Fibroblast of lung (primary cell): Measurements from ENCODE around the gene IL16. TPM values are rescaled to one million over a fixed set of nuclear protein-coding genes. Genes with fewer than 3 reads are reported as not detected.

Experiments used
- DNase-seq, 2 donors: peaks; one replicate each; pipeline versions ENCODE4 v3.0.0 to v3.0.0-alpha.2; 2010; ENCODE audit warnings: low read depth in 2 of 2
- H2AFZ ChIP-seq: 2 replicates; pipeline ENCODE4 v1.5.1; 2012; ENCODE audit warnings: low read length, control low read depth, inconsistent platforms
- H3K27ac ChIP-seq: 2 replicates; pipeline ENCODE4 v1.5.1; 2011; ENCODE audit warnings: low read length, control low read depth; ENCODE audit not compliant: insufficient read depth
- H3K27me3 ChIP-seq: 2 replicates; pipeline ENCODE4 v1.5.1; 2011; ENCODE audit warnings: mild to moderate bottlenecking, low read length; ENCODE audit not compliant: control insufficient read depth, insufficient read depth
- H3K36me3 ChIP-seq: 2 replicates; pipeline ENCODE4 v1.5.1; 2011; ENCODE audit warnings: low read length; ENCODE audit not compliant: control insufficient read depth, insufficient read depth
- H3K4me1 ChIP-seq: 2 replicates; pipeline ENCODE4 v1.5.1; 2011; ENCODE audit warnings: low read length; ENCODE audit not compliant: control insufficient read depth, insufficient read depth; ENCODE audit errors: extremely low read depth
- H3K4me2 ChIP-seq: 2 replicates; pipeline ENCODE4 v1.5.1; 2011; ENCODE audit warnings: low read length, control low read depth; ENCODE audit not compliant: insufficient read depth; ENCODE audit errors: extremely low read depth
- H3K4me3 ChIP-seq, 4 experiments: fragments of 200-600 bp in 1 of 4; sonication (generic) in 1 of 4; replicated peaks in 1 of 4; 2 replicates each; pipeline ENCODE4 v1.5.1; 2011 to 2016; ENCODE audit warnings: low read length in 4 of 4, low read depth in 3 of 4, mild to moderate bottlenecking in 3 of 4, control low read depth in 2 of 4, inconsistent platforms in 1 of 4, mixed read lengths in 1 of 4; ENCODE audit not compliant: insufficient read depth in 1 of 4; ENCODE audit errors: control extremely low read depth in 1 of 4
- H3K79me2 ChIP-seq: 2 replicates; pipeline ENCODE4 v1.5.1; 2012; ENCODE audit warnings: mild to moderate bottlenecking, low read length, inconsistent platforms; ENCODE audit not compliant: control insufficient read depth, insufficient read depth
- H3K9ac ChIP-seq: 2 replicates; pipeline ENCODE4 v1.5.1; 2011; ENCODE audit warnings: mild to moderate bottlenecking, low read length, control low read depth; ENCODE audit not compliant: insufficient read depth
- H3K9me3 ChIP-seq: 2 replicates; pipeline ENCODE4 v1.5.1; 2012; ENCODE audit warnings: low read depth, low read length; ENCODE audit not compliant: control insufficient read depth, insufficient read depth
- H4K20me1 ChIP-seq: 2 replicates; pipeline ENCODE4 v1.5.1; 2011; ENCODE audit warnings: low read length; ENCODE audit not compliant: control insufficient read depth, insufficient read depth; ENCODE audit errors: extremely low read depth
- CTCF ChIP-seq, 2 donors: IDR thresholded peaks in 1 of 2; conservative IDR thresholded peaks in 1 of 2; 1 replicate in 1 of 2; 2 replicates in 1 of 2; pipeline ENCODE4 v1.5.1; 2011 to 2012; ENCODE audit warnings: low read length in 2 of 2, control low read depth in 1 of 2, inconsistent platforms in 1 of 2, low read depth in 1 of 2, mild to moderate bottlenecking in 1 of 2
- EZH2 ChIP-seq: IDR thresholded peaks from 2 replicates; pipeline ENCODE4 v1.5.1; 2012; ENCODE audit warnings: low read length, control low read depth, mild to moderate bottlenecking; ENCODE audit errors: missing control alignments
- polyA plus RNA-seq, 2 donors: library from polyadenylated mRNA; depleted of rRNA in 1 of 2; stranded (reverse) in 1 of 2; unstranded in 1 of 2; fragments of >200 nt; gene quantifications; 2 replicates each; pipeline ENCODE4 v1.2.1, GENCODE V29; 2011 to 2012; ENCODE audit warnings: missing spikeins in 1 of 2
- total RNA-seq: library from RNA; depleted of rRNA; stranded (reverse); fragments of >200 nt; gene quantifications from 2 replicates; pipeline ENCODE4 v1.2.1, GENCODE V29; 2014

The IL16 gene
- total and polyA plus RNA-seq, 2 donors (not counting 1 experiment from before 2014, with no cell fraction given): 0.96 to 5.0 TPM

DNA sequence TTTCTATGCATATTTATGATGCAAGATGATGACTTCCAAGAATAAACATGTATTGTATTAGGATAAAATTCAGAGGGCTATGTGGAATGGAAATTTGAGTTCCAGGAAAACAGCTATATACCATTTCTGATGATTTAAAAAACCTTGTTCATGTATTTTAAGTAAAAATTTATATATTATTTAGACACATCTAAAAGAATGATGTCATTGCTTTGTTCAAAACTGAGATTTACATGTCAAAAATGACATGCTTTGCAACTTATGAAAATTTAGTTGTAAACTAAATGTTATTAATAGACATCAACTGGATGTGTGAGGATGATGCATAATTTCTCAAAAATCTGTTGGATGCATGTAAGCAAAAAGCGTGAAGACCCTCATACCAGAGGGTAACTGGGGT, 125.0 kb downstream of the IL16 start:
- Histone ChIP-seq H3K79me2 (no peaks in the 10 kb centered on the region), H3K9ac (no peak overlapping the region), H3K4me3 (peak overlapping the region in 1 of 4 experiments; percentile 95), H3K27ac (no peak overlapping the region), H3K27me3 (no peaks in the 10 kb centered on the region), H3K9me3 (no peaks in the 10 kb centered on the region), H4K20me1 (no peaks in the 10 kb centered on the region), H2AFZ (no peak overlapping the region), H3K4me2 (no peak overlapping the region), H3K4me1 (peaks cover 5% of the 10 kb centered on the region), H3K36me3 (peaks cover 12% of the 10 kb centered on the region)
- TF ChIP-seq EZH2 (no peak), CTCF (conservative IDR thresholded peaks at IDR 0.05 in 1 of 2, IDR thresholded peaks at IDR 0.05 in 1 of 2; ENCODE audit: low read depth in 1 of 2, low read length in 2 of 2) (no peak)
- no peak for DNase-seq

GRCh38 chr15:81322676-81323253, 126.1 kb downstream of the IL16 start:
- H2AFZ ChIP-seq: no peak overlapping the region

GRCh38 chr15:81323559-81323943, 126.9 kb downstream of the IL16 start:
- peak overlapping the region; percentile 73 to 95 (median 80) for H3K4me3 ChIP-seq
- DNase-seq: no peak
- TF ChIP-seq EZH2 (no peak), CTCF (conservative IDR thresholded peaks at IDR 0.05 in 1 of 2, IDR thresholded peaks at IDR 0.05 in 1 of 2; ENCODE audit: low read depth in 1 of 2, low read length in 2 of 2) (no peak)

More at GRCh38 chr15:81322676-81323253, 126.1 kb downstream of the IL16 start:
- Histone ChIP-seq H3K9ac (no peak overlapping the region), H3K4me1 (peaks cover 12% of the 10 kb centered on the region), H3K9me3 (no peaks in the 10 kb centered on the region), H3K4me2 (peak overlapping the region; percentile 79), H3K27me3 (no peaks in the 10 kb centered on the region), H3K79me2 (no peaks in the 10 kb centered on the region), H4K20me1 (no peaks in the 10 kb centered on the region), H3K36me3 (peaks cover 9% of the 10 kb centered on the region), H3K4me3 (peak overlapping the region; percentile 18 to 95 (median 80)), H3K27ac (no peak overlapping the region)
- no peak for DNase-seq
- TF ChIP-seq EZH2 (no peak), CTCF (conservative IDR thresholded peaks at IDR 0.05 in 1 of 2, IDR thresholded peaks at IDR 0.05 in 1 of 2; ENCODE audit: low read depth in 1 of 2, low read length in 2 of 2) (no peak)

More at GRCh38 chr15:81323559-81323943, 126.9 kb downstream of the IL16 start:
- Histone ChIP-seq H3K4me1 (peaks cover 16% of the 10 kb centered on the region), H3K36me3 (peaks cover 5% of the 10 kb centered on the region), H4K20me1 (no peaks in the 10 kb centered on the region), H3K9me3 (no peaks in the 10 kb centered on the region), H3K9ac (peak overlapping the region; percentile 82), H3K27me3 (no peaks in the 10 kb centered on the region), H2AFZ (peak overlapping the region; percentile 81), H3K79me2 (no peaks in the 10 kb centered on the region), H3K27ac (peak overlapping the region; percentile 74), H3K4me2 (peak overlapping the region; percentile 64)
